GM18505 (cell line): Measurements from ENCODE around the gene AUTS2.
A peak's percentile ranks its signal among the peaks of the same experiment; 100 is the strongest.

Experiments used
- ATAC-seq: cut with Tn5 transposase; IDR thresholded peaks from one replicate; pipeline ENCODE4 v1.9.1; 2021; ENCODE audit not compliant: unreplicated experiment
- POLR2A ChIP-seq: IDR thresholded peaks from 4 replicates; pipeline ENCODE4 v1.6.1; 2011; ENCODE audit warnings: borderline replicate concordance; ENCODE audit not compliant: insufficient read depth, insufficient read length; ENCODE audit errors: extremely low read depth

AUTS2 gene

GRCh38 chr7:69595415-69595814 lies 2.9 kb upstream of the AUTS2 start:
- no peak for TF ChIP-seq POLR2A

GRCh38 chr7:69596056-69596455 lies 2.2 kb upstream of the AUTS2 start:
- no peak for ATAC-seq
- TF ChIP-seq POLR2A: no peak

More at GRCh38 chr7:69595415-69595814, 2.9 kb upstream of the AUTS2 start:
- ATAC-seq: no peak

GRCh38 chr7:69596723-69597277 lies 1.5 kb upstream of the AUTS2 start:
- ATAC-seq: no peak
- TF ChIP-seq POLR2A: no peak

GRCh38 chr7:69597278-69598076 lies 798 bp upstream of the AUTS2 start:
- ATAC-seq: peak; percentile 25
- no peak for TF ChIP-seq POLR2A

GRCh38 chr7:69598487-69599285 lies 411 bp downstream of the AUTS2 start:
- no peak for TF ChIP-seq POLR2A
- ATAC-seq: no peak

- TF ChIP-seq POLR2A: no peak
- no peak for ATAC-seq
Measured at GRCh38 chr7:69599286-69599954, 1.1 kb downstream of the AUTS2 start.

- ATAC-seq: no peak
- TF ChIP-seq POLR2A: no peak
Measured at GRCh38 chr7:69599955-69600709, 1.9 kb downstream of the AUTS2 start.

- ATAC-seq: no peak
- TF ChIP-seq POLR2A: no peak
Measured at GRCh38 chr7:69600710-69601519, 2.6 kb downstream of the AUTS2 start.

- ATAC-seq: no peak
Measured at GRCh38 chr7:69602522-69602921, 4.2 kb downstream of the AUTS2 start.

GRCh38 chr7:69603351-69603750 lies 5.1 kb downstream of the AUTS2 start:
- no peak for ATAC-seq
- TF ChIP-seq POLR2A: no peak

More at GRCh38 chr7:69602522-69602921, 4.2 kb downstream of the AUTS2 start:
- no peak for TF ChIP-seq POLR2A

GRCh38 chr7:69603937-69604494 lies 5.7 kb downstream of the AUTS2 start:
- ATAC-seq: peak; percentile 77
- no peak for TF ChIP-seq POLR2A

- no peak for ATAC-seq
- TF ChIP-seq POLR2A: no peak
Measured at GRCh38 chr7:69605070-69605469, 6.8 kb downstream of the AUTS2 start.

- ATAC-seq: no peak
- TF ChIP-seq POLR2A: no peak
Measured at GRCh38 chr7:69605546-69605945, 7.3 kb downstream of the AUTS2 start.
